Activated naive CD4-positive, alpha-beta T cell (primary cell): ENCODE measurements around the gene TRIP11.
A peak's percentile ranks its signal among the peaks of the same experiment; 100 is the strongest.

Experiments used
- DNase-seq, 4 experiments: peaks; one replicate each; lab custom pipeline; 2025; lab: John Stamatoyannopoulos, UW

TRIP11 gene

DNA sequence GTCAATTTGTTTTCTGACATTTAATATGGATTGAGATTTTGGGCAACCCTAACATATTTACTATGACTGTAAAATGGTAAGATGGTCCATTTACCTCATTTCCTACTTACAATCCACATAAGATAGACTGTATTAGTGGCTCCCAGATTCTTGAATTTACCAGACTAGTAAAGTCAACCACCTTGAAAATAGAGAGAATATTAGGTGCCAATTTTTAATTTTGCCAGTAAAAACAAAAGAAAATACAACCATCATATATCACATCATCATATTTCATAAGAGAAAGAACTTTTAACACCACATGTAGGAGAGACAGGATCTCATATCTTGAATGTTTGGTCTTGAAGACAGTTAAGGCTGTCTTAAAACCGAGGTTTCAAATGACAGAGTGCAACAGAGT, 84.7 kb downstream of the TRIP11 start:
- DNase-seq, result no peak

DNA sequence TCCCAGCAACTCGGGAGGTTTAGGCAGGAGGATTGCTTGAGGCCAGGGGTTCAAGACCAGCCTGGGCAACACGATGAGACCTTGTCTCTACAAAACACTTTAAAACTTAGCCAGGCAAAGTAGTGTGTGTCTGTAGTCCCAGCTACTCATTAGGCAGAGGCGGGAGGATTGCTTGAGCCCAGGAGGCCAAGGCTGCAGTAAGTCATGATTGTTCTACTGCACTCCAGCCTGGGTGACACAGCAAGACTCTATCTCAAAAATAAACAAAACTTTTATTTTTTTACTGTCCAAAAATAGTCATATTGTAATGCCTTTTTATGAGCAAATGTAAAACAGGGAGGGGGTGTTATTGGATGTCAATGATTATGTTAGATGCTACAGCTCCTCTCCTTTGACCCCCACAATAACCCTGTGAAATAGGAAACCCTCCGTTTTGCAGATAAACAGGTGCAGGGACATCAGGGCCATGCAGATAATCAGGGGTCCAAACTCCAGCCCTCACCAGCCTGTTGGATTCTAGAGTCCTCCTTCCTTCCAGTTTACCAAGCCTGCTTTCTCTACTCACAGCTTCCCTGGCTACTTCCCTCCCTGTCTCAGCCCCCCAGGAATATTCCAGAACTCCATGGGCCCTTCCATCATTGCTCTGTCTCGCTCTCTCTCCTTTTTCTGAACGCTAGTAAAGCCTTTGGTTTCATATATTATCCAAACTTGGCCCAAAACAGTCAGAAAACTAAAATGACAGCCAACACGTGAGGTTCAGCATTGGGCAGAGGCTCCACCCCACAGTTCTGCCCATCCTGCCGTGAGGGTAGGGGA, 86.5 kb downstream of the TRIP11 start:
- DNase-seq, result no peak

DNA sequence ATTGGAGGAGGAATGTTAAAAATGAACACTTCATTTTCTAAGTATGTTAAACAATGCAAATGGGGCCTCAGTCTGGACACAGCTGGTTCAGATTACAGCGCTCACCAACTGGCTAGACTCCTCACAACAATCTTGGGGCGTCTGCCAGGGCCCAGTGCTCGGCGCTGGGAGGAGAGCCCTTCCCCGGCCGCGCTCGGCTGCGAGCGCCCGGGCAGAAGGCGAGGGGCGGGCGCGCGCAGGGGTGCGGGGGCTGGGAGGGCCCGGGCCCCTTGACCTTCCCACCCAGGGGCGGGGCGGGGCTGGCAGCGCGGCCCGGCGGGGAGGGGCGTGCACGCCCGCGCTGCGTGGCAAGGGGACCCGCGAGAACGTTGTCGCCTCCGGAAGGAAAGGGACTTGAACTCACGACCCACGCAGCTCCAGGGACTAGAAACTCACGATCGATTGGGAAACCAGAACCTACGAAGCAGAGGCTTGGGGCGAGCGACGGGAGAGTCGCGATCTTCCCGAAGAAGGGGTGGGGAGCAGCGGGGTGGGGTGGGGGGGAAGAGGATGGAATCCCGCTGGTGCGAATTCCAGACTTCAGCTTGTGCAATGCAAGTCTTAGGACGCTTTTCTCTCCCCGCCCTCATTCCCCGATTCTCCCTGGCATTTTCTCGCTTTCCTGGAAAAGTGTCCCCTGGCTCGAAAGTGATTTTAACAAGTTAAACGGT, 92.2 kb downstream of the TRIP11 start, which contains the start of gene FBLN5:
Gene FBLN5 (minus strand): TSS at position 220 of the 710 bp plus-strand sequence. CDS start 465 bp downstream, outside the sequence.
- peak in 1 of 4 experiments; percentile 10 for DNase-seq

DNA sequence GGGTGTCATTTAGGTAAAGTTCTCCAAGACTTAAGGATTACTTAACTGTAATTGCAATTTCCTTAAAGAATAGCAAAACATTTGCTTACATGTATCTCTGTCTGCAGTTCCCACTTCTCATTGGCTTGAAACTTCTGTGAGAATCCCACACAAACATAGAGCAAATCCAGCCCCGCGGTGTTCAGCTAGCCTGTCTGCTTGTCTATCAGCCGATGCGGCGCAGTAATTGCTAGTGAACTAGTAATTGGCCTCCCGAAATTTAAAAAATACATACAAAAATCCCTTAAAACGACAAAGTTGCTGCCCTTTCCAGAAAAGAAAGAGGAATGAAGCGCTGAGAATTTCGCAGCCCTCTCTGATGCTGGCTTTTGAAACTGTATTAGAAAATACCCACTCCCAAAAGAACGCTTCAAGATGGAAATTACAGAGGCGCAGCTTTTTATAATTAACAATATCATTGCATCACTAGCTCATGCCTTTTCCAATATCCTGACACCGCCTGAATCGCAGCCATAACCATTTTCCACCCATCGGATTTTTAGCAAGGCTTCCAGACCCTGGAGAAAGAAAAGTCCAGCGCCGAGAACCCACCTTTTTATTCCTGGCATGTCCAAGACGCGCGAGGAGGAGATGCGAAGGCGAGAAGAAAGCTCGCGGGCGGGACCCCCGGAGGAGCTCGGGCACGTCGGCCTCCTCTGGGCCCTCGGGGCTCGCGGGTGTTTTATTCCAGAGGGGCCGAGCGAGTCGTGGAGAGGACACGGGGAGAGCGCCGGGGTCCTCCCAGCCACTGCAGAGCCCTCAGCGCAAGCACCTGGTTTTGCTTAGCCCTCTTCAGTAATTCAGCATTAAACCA, 93.0 kb downstream of the TRIP11 start:
- DNase-seq, result no peak

DNA sequence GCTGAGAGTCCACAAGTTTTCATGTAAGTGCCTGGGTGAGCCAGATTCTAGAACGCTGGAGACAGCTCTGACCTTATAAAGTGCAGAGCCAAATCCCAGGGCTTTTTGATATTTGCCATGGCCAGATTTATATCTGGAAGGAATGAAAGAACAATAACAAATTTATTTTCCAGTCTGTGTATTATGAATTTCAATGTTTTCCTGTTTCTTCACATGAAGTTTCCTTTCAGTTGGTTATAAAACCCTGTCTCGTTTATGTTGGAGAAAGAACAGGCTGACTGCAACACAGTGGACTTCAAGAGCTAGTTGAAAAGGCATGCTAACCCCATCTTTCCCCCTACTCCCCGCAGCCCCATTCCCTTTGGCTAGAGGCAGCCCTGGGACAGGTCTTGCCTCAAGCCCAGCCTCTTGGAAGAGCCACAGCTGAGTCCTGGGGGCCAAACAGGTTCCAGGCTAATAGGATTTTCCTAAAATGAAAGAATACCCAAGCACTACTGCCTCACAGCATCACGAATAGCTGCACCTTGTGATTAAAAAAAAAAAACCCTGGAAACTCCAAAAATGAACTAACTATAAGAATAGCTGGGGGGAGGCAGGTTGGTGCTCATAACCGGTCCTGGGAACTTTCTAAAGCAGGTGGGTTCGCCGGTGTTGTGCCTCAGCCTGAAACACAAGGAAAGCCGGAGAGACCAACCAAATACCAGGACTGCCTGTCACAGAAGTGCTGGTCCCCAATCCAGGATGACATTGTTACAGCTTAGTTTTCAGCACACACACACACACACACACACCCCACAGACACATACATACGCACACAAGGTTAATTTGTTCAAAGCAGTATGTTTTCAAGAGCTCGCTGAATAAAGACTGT, 93.9 kb downstream of the TRIP11 start:
- no peak for DNase-seq

DNA sequence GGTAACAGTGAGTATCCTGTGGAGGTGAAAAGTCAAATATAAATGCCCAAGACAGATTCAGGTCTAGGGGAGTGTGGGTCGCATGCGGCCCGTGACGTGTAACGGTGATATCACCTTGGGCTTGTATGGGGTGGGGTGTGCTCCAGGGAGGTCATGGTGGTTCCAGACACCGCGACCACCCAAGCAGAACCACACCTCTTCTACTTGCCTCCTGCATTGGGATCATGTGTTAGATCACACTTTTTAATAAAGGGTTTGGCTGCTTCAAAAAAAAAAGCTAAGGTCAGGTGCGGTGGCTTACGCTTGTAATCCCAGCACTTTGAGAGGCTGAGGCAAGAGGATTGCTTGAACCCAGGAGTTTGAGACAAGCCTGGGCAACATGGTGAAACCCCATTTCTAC, 96.9 kb downstream of the TRIP11 start:
- DNase-seq, result no peak

DNA sequence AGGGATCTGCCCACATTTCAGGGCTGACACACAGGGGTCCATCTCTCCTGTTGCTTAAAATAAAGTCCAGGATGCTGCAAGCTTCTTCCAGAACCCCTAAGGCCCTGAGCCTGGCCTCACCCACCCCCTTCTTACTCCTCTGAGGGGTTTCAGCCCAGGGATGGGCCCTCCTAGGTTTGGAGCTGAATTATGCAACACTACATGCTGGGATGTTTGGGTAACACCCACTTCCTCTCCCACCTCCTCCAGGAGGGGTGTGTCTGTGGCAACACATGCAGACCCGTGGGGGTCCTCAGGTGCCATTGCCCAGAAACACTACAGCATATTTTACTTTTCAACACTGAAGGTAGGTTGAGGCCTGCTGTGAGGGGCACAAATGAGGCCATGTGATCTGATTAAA, 97.7 kb downstream of the TRIP11 start:
- DNase-seq, result no peak

DNA sequence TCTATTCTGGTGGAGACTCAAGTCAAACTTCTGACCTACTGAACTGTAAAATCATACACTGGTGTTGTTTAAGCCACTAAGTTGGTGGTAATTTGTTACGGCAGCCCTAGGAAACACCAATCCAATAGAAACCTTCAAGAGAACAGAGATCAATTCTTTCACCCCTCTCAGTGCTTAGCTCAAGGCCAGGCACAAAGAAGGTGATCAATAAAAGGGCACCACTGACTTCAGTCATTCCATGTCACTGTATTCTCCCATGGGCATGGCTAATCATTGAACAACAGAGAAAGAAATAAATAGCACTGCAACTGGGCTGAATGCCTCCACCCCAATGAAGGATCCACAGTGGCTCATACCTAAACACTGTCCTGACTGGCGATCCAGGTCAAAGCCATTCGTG, 99.7 kb downstream of the TRIP11 start:
- DNase-seq, result no peak

DNA sequence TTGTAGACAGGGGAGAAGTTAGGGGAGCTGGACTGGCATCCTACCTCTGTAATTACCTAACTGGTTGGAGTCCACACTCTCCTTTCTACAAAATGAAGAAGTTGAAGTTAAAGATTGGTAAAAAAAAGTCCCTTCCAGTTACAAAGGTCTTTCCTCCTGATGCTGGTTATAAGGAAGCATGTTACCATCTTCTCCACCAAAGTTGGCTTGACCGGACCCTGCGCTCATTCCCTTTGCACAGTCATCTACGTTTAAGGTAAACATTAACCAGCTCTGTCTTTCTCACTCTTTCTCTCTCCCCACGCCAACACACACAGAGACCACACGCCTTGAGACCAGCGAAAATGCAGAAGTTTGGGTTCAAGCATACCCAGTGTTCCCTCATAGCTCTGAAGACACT, 104.3 kb downstream of the TRIP11 start:
- DNase-seq, result no peak

DNA sequence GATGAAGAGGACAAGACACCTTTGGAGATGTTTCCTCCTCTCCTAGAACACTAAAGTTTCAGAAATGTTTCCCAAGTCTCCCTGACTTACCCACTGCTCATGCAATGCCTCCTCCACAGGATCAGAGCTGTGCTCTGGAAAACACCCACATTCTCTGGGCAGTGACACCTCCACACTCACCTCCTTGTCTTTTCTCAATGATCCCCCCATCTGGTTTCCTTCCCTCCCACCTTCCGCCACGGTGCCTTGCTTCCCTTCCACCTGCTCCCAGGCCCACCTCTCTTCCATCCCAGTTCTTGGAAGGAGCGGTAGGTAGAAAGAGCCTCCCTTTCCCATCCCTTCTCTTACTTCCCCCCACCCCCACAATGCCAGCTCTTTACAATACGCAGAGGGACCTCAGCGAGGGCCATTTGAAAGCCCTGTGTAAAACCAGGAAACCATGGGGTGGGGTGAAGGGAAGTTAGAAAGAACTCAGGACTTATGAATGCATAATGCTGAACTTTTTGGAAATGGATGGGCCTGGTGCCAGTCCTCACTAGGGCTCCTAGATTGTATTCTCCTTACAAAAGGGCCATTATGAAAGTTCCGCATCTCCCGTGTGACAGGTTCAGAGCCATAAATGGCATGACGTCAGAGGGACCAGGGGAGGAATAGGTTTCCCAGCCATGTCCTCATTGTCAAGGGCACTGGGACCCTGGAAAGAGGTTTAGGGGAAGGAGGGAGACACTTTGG, 105.1 kb downstream of the TRIP11 start:
- no peak for DNase-seq

DNA sequence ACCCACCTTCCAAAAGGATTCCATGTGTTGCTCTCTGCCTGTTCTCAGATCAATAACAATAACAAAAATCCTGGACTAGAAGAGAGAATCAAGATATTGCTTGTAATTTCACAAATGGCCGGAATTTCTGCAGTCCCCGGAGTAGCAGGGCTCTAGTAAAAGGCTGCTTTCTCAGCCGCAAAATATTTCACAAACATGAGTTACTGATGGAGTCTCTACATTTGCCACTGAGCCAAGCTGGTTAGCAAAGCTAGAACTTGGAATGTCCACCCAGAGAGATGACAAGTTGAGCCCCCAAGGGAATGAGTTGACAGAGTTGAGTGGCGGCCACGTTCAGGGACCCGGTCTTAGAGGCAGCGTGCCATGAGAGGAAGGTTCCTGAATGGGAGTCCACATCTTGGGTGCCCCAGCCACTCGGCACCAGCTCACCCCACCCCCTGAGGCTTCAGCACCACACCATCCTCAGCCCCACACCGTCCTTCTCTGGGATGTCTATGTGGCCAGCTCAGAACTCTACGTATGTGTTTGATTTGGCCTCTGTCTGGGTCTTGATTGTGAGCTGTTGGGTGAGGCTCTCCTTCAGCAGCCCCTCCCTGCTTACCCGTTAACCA, 108.3 kb downstream of the TRIP11 start:
- DNase-seq, result no peak

DNA sequence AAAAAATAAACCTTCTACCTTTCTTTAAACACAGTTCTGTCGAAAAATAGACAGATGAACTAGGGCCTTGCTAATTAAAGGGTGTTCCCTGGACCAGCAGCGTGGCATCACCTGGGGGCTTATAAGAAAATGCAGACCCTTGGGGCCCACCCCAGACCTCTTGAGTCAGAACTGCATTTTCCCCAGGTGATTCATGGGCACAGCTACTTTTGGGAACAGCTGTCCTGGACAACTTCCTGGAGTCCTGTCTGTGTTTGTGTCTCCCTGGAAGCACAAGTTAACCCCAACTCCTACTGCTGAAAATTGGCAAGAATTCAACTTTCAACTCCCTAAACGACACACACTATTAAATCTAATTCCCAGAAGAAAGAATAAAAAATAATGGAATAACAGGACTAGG, 110.2 kb downstream of the TRIP11 start:
- DNase-seq, result no peak

DNA sequence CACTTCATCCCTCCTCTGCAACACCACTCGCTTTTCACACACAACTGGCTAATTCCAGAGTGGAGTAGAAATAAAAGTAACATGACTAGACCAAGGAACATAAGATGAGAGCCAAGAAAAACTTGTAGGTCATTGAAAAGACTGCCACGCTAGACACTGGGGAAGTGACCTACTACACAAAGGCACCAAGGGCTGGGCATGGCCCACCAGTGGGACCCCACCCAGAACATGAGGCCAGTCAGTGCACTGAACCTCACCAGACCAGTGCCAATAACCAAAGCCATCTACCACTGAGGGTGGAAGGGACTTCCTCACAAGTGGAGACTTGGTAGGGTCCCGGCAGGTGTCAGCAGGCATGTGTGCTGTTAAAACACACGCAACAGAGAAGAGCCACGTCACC, 112.1 kb downstream of the TRIP11 start:
- DNase-seq, result no peak

DNA sequence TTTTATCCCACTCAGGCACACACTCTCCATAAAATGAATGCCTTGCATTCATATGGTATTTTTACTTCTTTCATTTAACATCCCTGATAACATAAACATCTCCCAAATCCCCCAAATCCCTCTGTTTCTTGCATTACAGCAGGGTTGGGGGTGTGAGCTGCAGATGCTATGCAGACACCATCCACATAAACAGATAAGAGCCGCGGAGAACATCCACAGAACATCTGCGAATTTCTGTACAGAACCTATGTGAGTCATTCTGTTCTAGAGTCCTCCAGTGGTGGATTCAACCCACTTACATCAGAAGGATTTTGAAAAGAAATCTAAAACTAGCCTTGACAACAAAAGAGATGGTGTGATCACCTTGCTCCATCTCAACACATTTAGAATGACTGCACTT, 112.7 kb downstream of the TRIP11 start:
- DNase-seq, result no peak

DNA sequence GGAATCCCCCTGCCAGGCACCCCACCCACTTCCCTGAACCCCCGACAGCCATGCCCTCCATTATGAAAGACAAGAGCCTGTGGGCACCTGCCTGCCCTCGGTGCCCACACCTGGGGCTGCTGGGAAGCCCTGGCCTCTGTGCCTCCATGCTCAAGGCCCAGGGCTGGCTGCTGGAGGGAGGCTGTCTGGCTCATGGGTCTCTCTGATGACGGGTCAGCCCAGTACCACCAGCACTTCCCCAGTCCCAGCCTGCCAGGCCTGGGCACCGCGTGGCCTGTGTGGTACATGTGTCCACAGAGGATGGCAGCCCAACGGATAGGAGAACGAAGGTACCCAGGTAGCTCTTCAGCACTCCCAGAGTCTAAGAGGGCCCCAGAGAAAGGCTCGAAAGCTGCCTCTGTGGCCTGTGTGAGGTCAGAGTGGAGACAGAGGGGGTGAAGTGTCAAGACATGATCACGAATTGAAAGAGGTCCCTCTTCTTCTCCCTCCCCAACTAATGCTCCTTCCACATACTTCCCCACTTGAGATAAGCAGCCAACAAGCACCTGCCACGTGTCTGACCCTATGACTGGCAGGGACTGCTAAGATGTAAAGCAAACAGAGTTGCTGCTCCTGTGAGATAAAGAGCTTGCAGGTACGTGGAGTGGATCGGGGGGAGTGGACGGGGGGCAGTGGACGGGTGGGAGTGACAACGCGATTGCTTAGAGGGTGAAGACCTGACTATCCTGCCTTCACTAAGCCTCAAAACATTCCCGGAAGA, 113.5 kb downstream of the TRIP11 start:
- DNase-seq, result no peak

DNA sequence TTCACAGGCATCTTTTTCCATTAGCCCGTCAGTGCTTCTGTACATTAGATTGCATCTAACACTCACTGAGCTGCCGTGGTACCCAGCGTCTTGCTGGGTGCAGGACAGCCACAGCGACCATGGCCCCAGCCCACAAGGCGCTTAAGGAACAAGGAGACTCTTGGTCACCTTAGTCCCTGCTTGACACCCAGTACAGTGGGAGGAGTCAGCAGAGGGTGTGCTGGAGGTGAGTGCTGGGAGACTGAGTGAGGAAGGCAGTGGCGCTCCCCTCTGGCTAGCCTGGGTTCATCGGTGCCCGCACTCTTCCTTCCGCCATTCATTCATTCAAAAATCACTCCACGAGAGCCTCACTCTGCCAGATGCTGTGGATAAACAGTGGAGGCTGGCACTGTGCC, 114.1 kb downstream of the TRIP11 start:
- no peak for DNase-seq

DNA sequence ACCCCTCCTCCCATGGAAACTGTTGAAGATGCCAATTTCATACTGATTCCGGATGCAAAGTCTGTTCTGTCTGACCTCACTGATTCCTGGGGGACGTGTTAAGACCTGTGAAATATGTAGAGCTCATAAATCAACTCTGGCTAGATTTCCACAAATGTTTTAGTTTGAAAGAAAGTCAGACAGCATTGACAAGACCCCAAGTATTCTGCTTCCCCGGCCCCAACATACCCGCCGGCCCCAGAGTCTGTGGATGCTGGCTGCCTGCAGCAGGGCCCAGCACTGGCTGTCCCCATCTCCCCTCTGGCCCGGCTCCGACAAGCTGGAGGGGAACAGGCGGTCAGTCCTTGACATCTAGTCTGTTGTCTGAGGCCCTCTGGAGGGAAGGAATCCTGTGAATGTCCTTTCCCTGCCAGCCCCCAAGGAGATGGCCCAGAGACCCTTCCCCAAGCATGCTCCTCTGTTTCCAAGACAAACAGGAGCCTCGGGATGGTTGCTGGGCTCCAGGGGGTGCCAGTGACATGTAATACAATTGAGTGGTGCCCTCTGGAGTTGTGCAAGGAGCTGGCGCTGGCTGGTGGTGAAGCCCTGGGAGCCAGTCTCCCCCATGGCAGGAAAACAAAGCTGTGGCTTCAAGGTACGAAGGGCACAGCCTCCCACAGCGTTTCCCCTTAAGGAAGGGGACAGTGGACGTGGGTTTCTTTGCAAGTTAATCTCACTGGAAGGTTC, 114.7 kb downstream of the TRIP11 start:
- no peak for DNase-seq

DNA sequence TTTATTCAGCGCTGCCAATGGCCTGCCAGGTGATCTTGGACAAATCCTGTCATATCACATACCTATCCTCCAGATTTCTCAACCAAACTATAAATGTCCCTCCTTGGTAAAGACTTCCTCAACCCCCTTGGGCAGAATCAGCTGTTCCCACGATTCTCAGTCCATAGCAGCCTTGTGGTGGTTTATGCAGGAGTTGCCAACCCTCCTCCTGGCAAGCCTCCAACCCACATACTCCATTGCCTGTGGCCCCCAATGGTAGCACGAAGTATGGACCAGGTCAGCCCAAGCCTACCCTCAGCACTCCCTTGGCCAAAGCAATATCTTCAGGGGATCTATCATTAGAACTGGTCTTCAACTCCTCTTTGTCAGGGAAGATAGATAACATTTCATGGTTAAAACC, 119.3 kb downstream of the TRIP11 start:
- DNase-seq, result no peak

DNA sequence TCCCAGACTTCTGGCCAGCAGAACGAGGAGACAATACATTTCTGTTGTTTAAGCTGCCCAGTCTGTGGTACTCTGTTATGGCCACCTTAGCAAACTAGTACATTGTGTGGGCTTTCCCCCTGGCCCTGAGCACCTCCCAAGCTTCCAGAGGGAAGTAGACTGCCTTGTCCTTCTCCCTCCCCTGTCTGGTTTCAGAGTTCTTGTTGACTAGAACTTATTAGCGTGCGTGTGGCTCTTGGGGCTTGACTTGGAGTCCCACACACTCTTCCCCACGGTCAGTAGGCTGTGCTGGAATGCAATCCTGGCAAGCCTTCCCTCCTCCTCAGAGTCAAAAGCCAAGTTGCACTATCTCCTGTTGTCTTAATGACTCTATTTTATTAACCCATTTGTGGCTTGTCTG, 120.0 kb downstream of the TRIP11 start:
- DNase-seq, result no peak
